GM12874 (cell line): ENCODE data around the gene PDE10A.

Source experiments
- CTCF ChIP-seq: IDR thresholded peaks from 2 replicates; pipeline ENCODE4 v1.5.1; 2011; ENCODE audit warnings: low read depth, mild to moderate bottlenecking, control low read depth, low read length, moderate library complexity; ENCODE audit not compliant: insufficient read depth

PDE10A gene

GRCh38 chr6:165448210-165448609, 214.8 kb downstream of the PDE10A start:
- no peak for TF ChIP-seq CTCF

GRCh38 chr6:165447141-165447540, 215.9 kb downstream of the PDE10A start:
- no peak for TF ChIP-seq CTCF

- TF ChIP-seq CTCF = no peak
These were observed 216.7 kb downstream of the PDE10A start for GRCh38 chr6:165446331-165446730.

- TF ChIP-seq CTCF = no peak
These were observed 219.6 kb downstream of the PDE10A start for GRCh38 chr6:165443462-165443861.

- no peak for TF ChIP-seq CTCF
These were observed 221.9 kb downstream of the PDE10A start for GRCh38 chr6:165441181-165441580.

- no peak for TF ChIP-seq CTCF
These were observed 223.0 kb downstream of the PDE10A start for GRCh38 chr6:165439928-165440554.

GRCh38 chr6:165426892-165427291, 236.1 kb downstream of the PDE10A start:
- TF ChIP-seq CTCF = no peak

- no peak for TF ChIP-seq CTCF
These were observed 240.8 kb downstream of the PDE10A start for GRCh38 chr6:165422192-165422591.
